Peyer's patch (tissue), 4 donors: Measurements from ENCODE around the gene HOXA3. TPM values are rescaled to one million over a fixed set of nuclear protein-coding genes. Genes with fewer than 3 reads are reported as not detected.

Experiments
- DNase-seq, 3 donors: peaks; one replicate each; pipeline ENCODE4 v3.0.0-alpha.2; 2017 to 2019
- H3K27ac ChIP-seq, 4 donors: fragments of 200-600 bp; sonication (generic); one replicate each; pipeline ENCODE4 v1.5.1; 2016 to 2019
- H3K27me3 ChIP-seq, 2 donors: fragments of 200-600 bp; sonication (generic); one replicate each; pipeline ENCODE4 v1.5.1; 2019
- H3K36me3 ChIP-seq, 3 donors: fragments of 200-600 bp; sonication (generic); one replicate each; pipeline ENCODE4 v1.5.1; 2016 to 2019
- H3K4me1 ChIP-seq, 4 donors: fragments of 200-600 bp; sonication (generic); one replicate each; pipeline ENCODE4 v1.5.1; 2016 to 2019
- H3K4me3 ChIP-seq, 4 donors: fragments of 200-600 bp; sonication (generic); 1 replicate in 3 of 4; 2 replicates in 1 of 4; pipeline ENCODE4 v1.5.1; 2016 to 2019; ENCODE audit warnings: mild to moderate bottlenecking in 1 of 4
- H3K9me3 ChIP-seq, 4 donors: fragments of 200-600 bp; sonication (generic); one replicate each; pipeline ENCODE4 v1.5.1; 2016 to 2019; ENCODE audit warnings: mild to moderate bottlenecking in 1 of 4
- POLR2A ChIP-seq, 2 donors: fragments of 450-650 bp; IDR thresholded peaks; one replicate each; pipeline ENCODE4 v1.5.1; 2017; ENCODE audit warnings: antibody characterized with exemption in 2 of 2, mild to moderate bottlenecking in 2 of 2, moderate library complexity in 2 of 2
- total RNA-seq, 4 donors: library from RNA; depleted of rRNA; stranded (reverse); fragments of >200 nt; gene quantifications; one replicate each; pipeline ENCODE4 v1.1.0, GENCODE V29; 2016
- TF ChIP-seq, protein P1 (sequence below), 6 experiments: fragments of 450-650 bp in 4 of 6; fragments of 200-600 bp in 2 of 6; sonication (generic) in 1 of 6; IDR thresholded peaks; one replicate each; pipeline ENCODE4 v1.5.1; 2017 to 2019; ENCODE audit warnings: antibody characterized with exemption in 6 of 6, mild to moderate bottlenecking in 3 of 6, moderate library complexity in 1 of 6

HOXA3 gene
- total RNA-seq, 4 donors from 2014 or later, result 6.7 to 21.2 (median 13.9) TPM

GRCh38 chr7:27194686-27195379 lies 42.5 kb upstream of the HOXA3 start:
- H3K4me3 ChIP-seq, result no peak overlapping the region

DNA sequence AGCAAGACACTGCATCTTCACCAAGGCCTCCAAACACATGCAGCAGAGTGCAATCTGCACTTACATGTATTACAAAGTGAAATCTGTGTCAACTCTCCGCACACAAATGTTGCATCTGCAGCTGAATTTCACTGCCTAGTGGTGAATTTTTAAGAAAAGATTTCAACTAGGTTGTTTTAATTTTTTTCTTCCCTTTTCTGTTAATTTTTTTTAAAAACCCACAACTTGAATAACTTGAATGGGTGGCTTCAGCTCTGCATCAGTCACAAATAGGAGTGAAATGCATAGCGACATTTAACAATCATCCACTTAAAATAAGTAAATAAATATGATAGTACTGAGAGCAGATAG lies 41.6 kb upstream of the HOXA3 start:
- no peaks in the 10 kb centered on the region for H3K36me3 ChIP-seq
- H3K4me1 ChIP-seq, result peaks cover 6 to 28% (median 14%) of the 10 kb centered on the region in 4 donors
- DNase-seq, result no peak
- no peak for TF ChIP-seq POLR2A (IDR thresholded peaks at IDR 0.05)
- TF ChIP-seq, protein P1, sequence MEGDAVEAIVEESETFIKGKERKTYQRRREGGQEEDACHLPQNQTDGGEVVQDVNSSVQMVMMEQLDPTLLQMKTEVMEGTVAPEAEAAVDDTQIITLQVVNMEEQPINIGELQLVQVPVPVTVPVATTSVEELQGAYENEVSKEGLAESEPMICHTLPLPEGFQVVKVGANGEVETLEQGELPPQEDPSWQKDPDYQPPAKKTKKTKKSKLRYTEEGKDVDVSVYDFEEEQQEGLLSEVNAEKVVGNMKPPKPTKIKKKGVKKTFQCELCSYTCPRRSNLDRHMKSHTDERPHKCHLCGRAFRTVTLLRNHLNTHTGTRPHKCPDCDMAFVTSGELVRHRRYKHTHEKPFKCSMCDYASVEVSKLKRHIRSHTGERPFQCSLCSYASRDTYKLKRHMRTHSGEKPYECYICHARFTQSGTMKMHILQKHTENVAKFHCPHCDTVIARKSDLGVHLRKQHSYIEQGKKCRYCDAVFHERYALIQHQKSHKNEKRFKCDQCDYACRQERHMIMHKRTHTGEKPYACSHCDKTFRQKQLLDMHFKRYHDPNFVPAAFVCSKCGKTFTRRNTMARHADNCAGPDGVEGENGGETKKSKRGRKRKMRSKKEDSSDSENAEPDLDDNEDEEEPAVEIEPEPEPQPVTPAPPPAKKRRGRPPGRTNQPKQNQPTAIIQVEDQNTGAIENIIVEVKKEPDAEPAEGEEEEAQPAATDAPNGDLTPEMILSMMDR (IDR thresholded peaks at IDR 0.05), result no peak
- peaks cover 3 to 90% of the 10 kb centered on the region in 2 donors for H3K27me3 ChIP-seq
- H3K9me3 ChIP-seq, result peaks cover 0 to 1% (median 0%) of the 10 kb centered on the region in 4 donors
- H3K4me3 ChIP-seq, result no peak overlapping the region
- no peak overlapping the region for H3K27ac ChIP-seq

More at GRCh38 chr7:27194686-27195379, 42.5 kb upstream of the HOXA3 start:
- H3K27me3 ChIP-seq, result peaks cover 0 to 88% of the 10 kb centered on the region in 2 donors
- DNase-seq, result no peak
- peaks cover 8 to 30% (median 15%) of the 10 kb centered on the region in 4 donors for H3K4me1 ChIP-seq
- peaks cover 0 to 6% (median 0%) of the 10 kb centered on the region in 4 donors for H3K9me3 ChIP-seq
- no peaks in the 10 kb centered on the region for H3K36me3 ChIP-seq
- no peak for TF ChIP-seq POLR2A (IDR thresholded peaks at IDR 0.05)
- TF ChIP-seq, protein P1 (IDR thresholded peaks at IDR 0.05), result no peak
- no peak overlapping the region for H3K27ac ChIP-seq

DNA sequence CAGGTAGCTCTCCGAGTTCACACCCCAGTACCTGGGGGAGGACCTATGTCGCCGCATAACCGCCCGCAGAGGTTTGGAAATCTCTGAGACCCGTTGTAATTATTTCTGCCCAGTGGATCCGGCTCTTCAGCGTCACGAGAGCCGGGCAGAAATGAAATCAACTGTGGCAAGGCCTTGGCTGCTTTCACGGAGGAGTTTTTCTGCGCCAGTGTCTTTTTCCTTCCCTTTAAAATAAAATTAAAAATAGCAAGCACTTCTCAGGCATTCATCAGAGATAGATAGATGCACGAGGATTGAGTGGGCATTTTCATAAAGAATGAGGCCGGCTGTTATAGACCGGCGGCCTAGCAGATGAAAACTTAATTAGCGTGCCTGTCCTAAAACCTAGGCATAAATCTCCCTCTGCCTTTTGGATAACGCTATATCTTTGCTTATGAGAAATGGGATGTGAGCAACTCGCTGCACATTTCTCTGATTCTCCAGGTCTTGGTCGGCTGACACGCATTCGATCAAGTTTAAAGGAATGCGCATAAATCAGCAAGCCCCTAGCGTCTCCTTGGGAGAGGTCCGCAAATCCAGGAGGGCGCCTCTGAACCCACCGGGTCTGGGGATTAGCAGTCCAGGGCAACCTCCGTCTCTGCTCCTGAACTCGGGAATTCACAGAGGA lies 41.1 kb upstream of the HOXA3 start:
- Histone ChIP-seq H3K27me3 (peaks cover 4 to 89% of the 10 kb centered on the region in 2 donors), H3K27ac (no peak overlapping the region), H3K4me3 (peak overlapping the region in 2 of 4 donors; percentile 40 to 44), H3K4me1 (peaks cover 4 to 28% (median 17%) of the 10 kb centered on the region in 4 donors), H3K9me3 (no peaks in the 10 kb centered on the region), H3K36me3 (no peaks in the 10 kb centered on the region)
- no peak for TF ChIP-seq POLR2A (IDR thresholded peaks at IDR 0.05)
- TF ChIP-seq, protein P1 (IDR thresholded peaks at IDR 0.05), result no peak
- peak in 2 of 3 donors; percentile 5 to 37 for DNase-seq

DNA sequence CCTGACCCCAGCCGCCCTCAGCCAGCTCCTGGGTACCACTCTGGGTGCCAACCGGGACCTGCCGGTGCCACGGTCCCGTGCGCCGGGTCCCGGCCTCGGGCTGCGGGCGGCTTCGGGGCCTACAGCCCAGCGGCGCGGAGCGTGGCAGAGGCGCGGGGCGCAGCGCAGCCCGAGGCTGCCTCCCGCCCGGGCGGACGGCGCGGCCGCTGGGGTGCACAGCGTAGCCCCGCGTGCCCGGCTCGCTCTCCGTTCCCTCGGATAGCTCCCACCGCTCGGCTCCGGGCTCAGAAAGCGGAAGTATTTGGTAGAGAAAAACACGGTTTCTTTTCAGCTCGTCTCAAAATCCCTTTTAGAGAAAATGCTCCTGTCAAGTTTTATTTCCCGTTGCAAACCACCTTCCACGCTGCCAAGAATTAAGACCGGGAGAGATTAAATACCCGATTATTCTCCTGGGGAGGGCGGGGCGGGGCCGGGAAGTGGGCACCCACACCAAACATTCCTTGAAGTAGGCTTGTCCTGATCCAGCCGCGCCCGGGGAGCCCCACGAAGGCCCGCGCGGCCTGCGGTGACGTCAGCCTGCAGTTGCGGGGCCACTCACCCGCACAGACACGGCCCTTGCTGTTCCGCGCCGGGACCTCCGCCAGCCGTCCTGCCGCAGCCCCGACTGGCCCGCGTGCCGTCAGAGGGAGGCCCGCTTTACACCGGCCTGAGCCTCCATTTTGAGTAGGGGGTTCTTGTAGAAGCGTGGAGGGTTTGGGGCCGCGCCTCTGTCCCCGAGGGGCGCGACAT lies 40.4 kb upstream of the HOXA3 start:
- TF ChIP-seq, protein P1 (IDR thresholded peaks at IDR 0.05), result no peak
- no peak for TF ChIP-seq POLR2A (IDR thresholded peaks at IDR 0.05)
- Histone ChIP-seq H3K27me3 (peaks cover 4 to 89% of the 10 kb centered on the region in 2 donors), H3K4me1 (peaks cover 4 to 34% (median 24%) of the 10 kb centered on the region in 4 donors), H3K27ac (no peak overlapping the region), H3K4me3 (peak overlapping the region; percentile 3 to 44 (median 33)), H3K9me3 (no peaks in the 10 kb centered on the region), H3K36me3 (no peaks in the 10 kb centered on the region)
- DNase-seq, result peak in 1 of 3 donors; percentile 56

GRCh38 chr7:27191833-27192545 lies 39.6 kb upstream of the HOXA3 start:
- TF ChIP-seq, protein P1 (IDR thresholded peaks at IDR 0.05), result no peak
- TF ChIP-seq POLR2A (IDR thresholded peaks at IDR 0.05), result no peak
- Histone ChIP-seq H3K27ac (no peak overlapping the region), H3K36me3 (no peaks in the 10 kb centered on the region), H3K9me3 (no peaks in the 10 kb centered on the region), H3K27me3 (peaks cover 4 to 87% of the 10 kb centered on the region in 2 donors), H3K4me3 (peak overlapping the region in 3 of 4 donors; percentile 26 to 44 (median 40)), H3K4me1 (peaks cover 4 to 34% (median 25%) of the 10 kb centered on the region in 4 donors)
- DNase-seq, result peak in 1 of 3 donors; percentile 53
